Measurements from ENCODE around the gene CST7. TPM values are rescaled to one million over a fixed set of nuclear protein-coding genes. Genes with fewer than 3 reads are reported as not detected.

The CST7 gene
- total RNA-seq, 1 experiment from 2014 or later = not detected

DNA sequence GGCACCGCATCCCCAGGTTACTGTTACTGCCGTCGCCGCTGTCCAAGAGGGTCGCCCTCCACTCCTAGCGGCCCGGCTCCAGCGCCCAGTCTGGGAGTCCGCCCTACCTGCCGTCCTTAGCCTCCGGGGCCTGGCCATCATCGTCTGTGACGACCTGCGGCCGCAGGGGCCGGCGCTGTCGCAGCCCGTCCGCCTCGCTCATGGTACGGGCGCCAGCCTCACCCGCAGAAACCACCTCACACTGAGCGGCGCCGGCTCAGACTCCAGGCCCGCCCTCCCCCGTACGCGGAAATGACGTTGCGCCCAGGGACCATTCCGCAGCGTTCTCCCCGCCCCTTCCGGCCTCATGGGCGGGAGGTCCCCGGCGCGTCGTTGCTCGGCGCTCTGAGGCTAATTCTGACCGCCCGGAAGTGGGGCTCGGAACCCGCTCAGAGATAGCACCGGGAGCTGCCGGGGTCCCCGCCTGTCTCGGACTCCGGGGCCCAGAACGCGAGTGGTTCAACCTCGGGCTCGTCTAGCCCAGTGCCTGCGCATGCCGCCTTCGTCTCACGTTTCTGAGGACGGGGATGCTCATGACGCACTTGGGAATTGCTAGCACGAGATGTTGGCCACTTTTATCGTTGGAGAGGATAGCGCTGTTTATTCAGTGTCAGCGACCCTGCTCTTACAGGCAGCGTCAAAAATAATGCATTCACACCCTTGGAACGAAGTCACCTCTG is 43.6 kb downstream of the CST7 start, which contains the start of gene APMAP:
APMAP (minus strand) TSS at position 265 of the 719 bp plus-strand sequence; CDS start at position 202, 63 bp downstream.
- Histone ChIP-seq H3K36me3 (ENCODE audit: control insufficient read depth in 1 of 2, insufficient read depth in 2 of 2, low read length in 2 of 2) (no peaks in the 10 kb centered on the region; a peak in 1 of 4 replicates), H4K20me1 (ENCODE audit: insufficient read depth) (no peaks in the 10 kb centered on the region), H3K79me2 (ENCODE audit: insufficient read depth, low read length) (peaks cover 47% of the 10 kb centered on the region), H3K9ac (ENCODE audit: low read length) (peak within 1 kb of the TSS; percentile 83), H3K9me2 (ENCODE audit: insufficient read depth) (no peaks in the 10 kb centered on the region), H3K9me3 (ENCODE audit: control insufficient read depth in 1 of 2, insufficient read depth in 1 of 2, low read depth in 1 of 2, low read length in 2 of 2) (no peaks in the 10 kb centered on the region), H2AFZ (ENCODE audit: low read depth, low read length, poor library complexity, severe bottlenecking) (no peak within 1 kb of the TSS), H3K4me3 (replicated peaks in 1 of 2; ENCODE audit: low read depth in 1 of 2, low read length in 2 of 2) (peak within 1 kb of the TSS; percentile 89 to 94), H3K4me1 (ENCODE audit: control insufficient read depth in 1 of 2, insufficient read depth in 2 of 2, low read length in 2 of 2) (peaks cover 12 to 28% of the 10 kb centered on the region in 2 experiments), H3K4me2 (ENCODE audit: low read length) (peak within 1 kb of the TSS; percentile 94), H3K27ac (ENCODE audit: low read depth, low read length) (peak within 1 kb of the TSS; percentile 71), H3K27me3 (ENCODE audit: insufficient read depth, low read length) (peaks cover 1% of the 10 kb centered on the region; the same call in 1 of the 2 replicates)
- ChIA-PET RAD21 (ENCODE audit: low non-redundant PET in 1 of 2, low total read pairs in 2 of 2, uncharacterized antibody in 2 of 2, unreplicated experiment in 2 of 2) (no interaction called here), POLR2A (no interaction called here), CTCF (interaction anchor here (1.6 kb wide), 1 partner anchor 413 kb away, joined by 4 read pairs; no protein-coding TSS in a partner anchor)
- peak; percentile 91 for ATAC-seq
- intact Hi-C loops (cut with micrococcal nuclease) = loop anchor here (1.0 to 5.0 kb wide), 6 partner anchors 187 to 425 kb away; partner anchors contain the start of gene ENTPD6
- no TSS peak for BruUV-seq (replicated peaks)
- DNase-seq (ENCODE audit: low read depth, low spot score) = peak; percentile 77
- TF ChIP-seq EZH2phosphoT487 (IDR thresholded peaks at IDR 0.05; ENCODE audit: borderline replicate concordance) = no peak
- no peak for TF ChIP-seq CEBPB (IDR thresholded peaks at IDR 0.05; ENCODE audit: low read depth)
- peak; percentile 32 for TF ChIP-seq YY1 (IDR thresholded peaks at IDR 0.05; ENCODE audit: extremely low read depth, insufficient replicate concordance, low read depth, low read length)
- TF ChIP-seq, protein P1, sequence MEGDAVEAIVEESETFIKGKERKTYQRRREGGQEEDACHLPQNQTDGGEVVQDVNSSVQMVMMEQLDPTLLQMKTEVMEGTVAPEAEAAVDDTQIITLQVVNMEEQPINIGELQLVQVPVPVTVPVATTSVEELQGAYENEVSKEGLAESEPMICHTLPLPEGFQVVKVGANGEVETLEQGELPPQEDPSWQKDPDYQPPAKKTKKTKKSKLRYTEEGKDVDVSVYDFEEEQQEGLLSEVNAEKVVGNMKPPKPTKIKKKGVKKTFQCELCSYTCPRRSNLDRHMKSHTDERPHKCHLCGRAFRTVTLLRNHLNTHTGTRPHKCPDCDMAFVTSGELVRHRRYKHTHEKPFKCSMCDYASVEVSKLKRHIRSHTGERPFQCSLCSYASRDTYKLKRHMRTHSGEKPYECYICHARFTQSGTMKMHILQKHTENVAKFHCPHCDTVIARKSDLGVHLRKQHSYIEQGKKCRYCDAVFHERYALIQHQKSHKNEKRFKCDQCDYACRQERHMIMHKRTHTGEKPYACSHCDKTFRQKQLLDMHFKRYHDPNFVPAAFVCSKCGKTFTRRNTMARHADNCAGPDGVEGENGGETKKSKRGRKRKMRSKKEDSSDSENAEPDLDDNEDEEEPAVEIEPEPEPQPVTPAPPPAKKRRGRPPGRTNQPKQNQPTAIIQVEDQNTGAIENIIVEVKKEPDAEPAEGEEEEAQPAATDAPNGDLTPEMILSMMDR (IDR thresholded peaks at IDR 0.05 in 2 of 3, conservative IDR thresholded peaks at IDR 0.05 in 1 of 3; ENCODE audit: borderline replicate concordance in 1 of 3, insufficient read depth in 1 of 3, low read depth in 2 of 3, low read length in 2 of 3) = no peak
- no peak for TF ChIP-seq TCF7L2 (IDR thresholded peaks at IDR 0.05; ENCODE audit: borderline replicate concordance, extremely low read depth, insufficient read depth, insufficient read length)
- TF ChIP-seq CBX3 (IDR thresholded peaks at IDR 0.05; ENCODE audit: low read depth) = no peak; the same call in 1 of the 2 replicates
- no peak for TF ChIP-seq RAD21 (IDR thresholded peaks at IDR 0.05; ENCODE audit: low read depth)
- no peak for TF ChIP-seq EZH2 (IDR thresholded peaks at IDR 0.05)
- no peak for TF ChIP-seq JUND (IDR thresholded peaks at IDR 0.05)
- peak; percentile 86 for TF ChIP-seq POLR2A (IDR thresholded peaks at IDR 0.05; ENCODE audit: borderline replicate concordance, extremely low read depth, insufficient read depth, insufficient read length)
- no peak for TF ChIP-seq FOSL1 (IDR thresholded peaks at IDR 0.05; ENCODE audit: low read depth)
- TF ChIP-seq, protein P2, sequence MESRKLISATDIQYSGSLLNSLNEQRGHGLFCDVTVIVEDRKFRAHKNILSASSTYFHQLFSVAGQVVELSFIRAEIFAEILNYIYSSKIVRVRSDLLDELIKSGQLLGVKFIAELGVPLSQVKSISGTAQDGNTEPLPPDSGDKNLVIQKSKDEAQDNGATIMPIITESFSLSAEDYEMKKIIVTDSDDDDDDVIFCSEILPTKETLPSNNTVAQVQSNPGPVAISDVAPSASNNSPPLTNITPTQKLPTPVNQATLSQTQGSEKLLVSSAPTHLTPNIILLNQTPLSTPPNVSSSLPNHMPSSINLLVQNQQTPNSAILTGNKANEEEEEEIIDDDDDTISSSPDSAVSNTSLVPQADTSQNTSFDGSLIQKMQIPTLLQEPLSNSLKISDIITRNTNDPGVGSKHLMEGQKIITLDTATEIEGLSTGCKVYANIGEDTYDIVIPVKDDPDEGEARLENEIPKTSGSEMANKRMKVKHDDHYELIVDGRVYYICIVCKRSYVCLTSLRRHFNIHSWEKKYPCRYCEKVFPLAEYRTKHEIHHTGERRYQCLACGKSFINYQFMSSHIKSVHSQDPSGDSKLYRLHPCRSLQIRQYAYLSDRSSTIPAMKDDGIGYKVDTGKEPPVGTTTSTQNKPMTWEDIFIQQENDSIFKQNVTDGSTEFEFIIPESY (IDR thresholded peaks at IDR 0.05; ENCODE audit: extremely low read depth, insufficient replicate concordance, low read length) = no peak
- TF ChIP-seq EGR1 (IDR thresholded peaks at IDR 0.05; ENCODE audit: low read depth) = peak; percentile 45; the same call in 1 of the 2 replicates
- no peak for TF ChIP-seq SRF (IDR thresholded peaks at IDR 0.05; ENCODE audit: low read depth)
- TF ChIP-seq POLR2AphosphoS5 (IDR thresholded peaks at IDR 0.05; ENCODE audit: low read depth, low read length) = peak; percentile 89
- no peak for TF ChIP-seq ZNF274 (IDR thresholded peaks at IDR 0.05; ENCODE audit: low read depth, low read length)
- TF ChIP-seq, protein P3, sequence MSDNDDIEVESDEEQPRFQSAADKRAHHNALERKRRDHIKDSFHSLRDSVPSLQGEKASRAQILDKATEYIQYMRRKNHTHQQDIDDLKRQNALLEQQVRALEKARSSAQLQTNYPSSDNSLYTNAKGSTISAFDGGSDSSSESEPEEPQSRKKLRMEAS (IDR thresholded peaks at IDR 0.05) = peak; percentile 89
- peak; percentile 71 for TF ChIP-seq SP1 (IDR thresholded peaks at IDR 0.05; ENCODE audit: low read depth)
- TF ChIP-seq, protein P4, sequence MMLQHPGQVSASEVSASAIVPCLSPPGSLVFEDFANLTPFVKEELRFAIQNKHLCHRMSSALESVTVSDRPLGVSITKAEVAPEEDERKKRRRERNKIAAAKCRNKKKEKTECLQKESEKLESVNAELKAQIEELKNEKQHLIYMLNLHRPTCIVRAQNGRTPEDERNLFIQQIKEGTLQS (IDR thresholded peaks at IDR 0.05) = no peak
